Colonic mucosa (tissue), 4 donors: Measurements from ENCODE around the gene ZDHHC13. TPM values are rescaled to one million over a fixed set of nuclear protein-coding genes. Genes with fewer than 3 reads are reported as not detected.
A peak's percentile ranks its signal among the peaks of the same experiment; 100 is the strongest.

Experiments used
- DNase-seq: peaks from one replicate; pipeline ENCODE4 v3.0.0-alpha.2; 2020
- H3K27ac ChIP-seq: fragments of 200-600 bp; one replicate; pipeline ENCODE4 v1.8.0; 2021
- H3K27me3 ChIP-seq: fragments of 200-600 bp; one replicate; pipeline ENCODE4 v1.8.0; 2021
- H3K36me3 ChIP-seq: fragments of 200-600 bp; one replicate; pipeline ENCODE4 v1.8.0; 2021
- H3K4me1 ChIP-seq: fragments of 200-600 bp; one replicate; pipeline ENCODE4 v1.8.0; 2021; ENCODE audit warnings: mild to moderate bottlenecking
- H3K4me3 ChIP-seq: fragments of 200-600 bp; one replicate; pipeline ENCODE4 v1.8.0; 2021
- H3K9ac ChIP-seq, 2 donors: one replicate each; pipeline ENCODE4 v1.7.0; 2013; ENCODE audit warnings: control low read depth in 2 of 2, low read depth in 2 of 2, low read length in 2 of 2
- H3K9me3 ChIP-seq: fragments of 200-600 bp; one replicate; pipeline ENCODE4 v1.8.0; 2021
- CTCF ChIP-seq: fragments of 200-600 bp; IDR thresholded peaks from one replicate; pipeline ENCODE4 v1.8.0; 2022; ENCODE audit warnings: antibody characterized with exemption, mild to moderate bottlenecking
- intact Hi-C: fragments of 100-400 bp; cut with DNase I; formaldehyde crosslinking; loops from one replicate; pipeline ENCODE4 v1.14.1; 2022
- total RNA-seq, 2 donors: library from RNA; stranded (reverse); fragmentation: NEBNext Ultra II Directional in 1 of 2; extraction: Animal tissue kit (Norgen Biotek cat#: 25700) in 1 of 2; gene quantifications; one replicate each; pipeline ENCODE4 v1.2.1, GENCODE V29; 2021
- donor health status: healthy.
- donor health status: DM: no; HTN: no; CAD: no.
- donor health status: DM: no; HTN: no; CAD: no.

Gene ZDHHC13
- total RNA-seq, 2 donors from 2014 or later: 30.8 to 35.0 TPM

- DNase-seq: no peak
Measured at GRCh38 chr11:19083166-19083565, 33.8 kb upstream of the ZDHHC13 start.

GRCh38 chr11:19084661-19085315 lies 32.2 kb upstream of the ZDHHC13 start:
- H3K9me3 ChIP-seq: no peaks in the 10 kb centered on the region
- DNase-seq: no peak
- TF ChIP-seq CTCF: no peak
- no peak overlapping the region for H3K4me3 ChIP-seq
- no peaks in the 10 kb centered on the region for H3K36me3 ChIP-seq
- H3K4me1 ChIP-seq: no peaks in the 10 kb centered on the region
- H3K27ac ChIP-seq: no peak overlapping the region
- no peaks in the 10 kb centered on the region for H3K27me3 ChIP-seq
- intact Hi-C loops: no loop called here
- no peak overlapping the region for H3K9ac ChIP-seq

More at GRCh38 chr11:19083166-19083565, 33.8 kb upstream of the ZDHHC13 start:
- no peak overlapping the region for H3K27ac ChIP-seq
- TF ChIP-seq CTCF: no peak
- H3K36me3 ChIP-seq: no peaks in the 10 kb centered on the region
- no peaks in the 10 kb centered on the region for H3K9me3 ChIP-seq
- H3K4me1 ChIP-seq: no peaks in the 10 kb centered on the region
- intact Hi-C loops: no loop called here
- H3K9ac ChIP-seq: no peak overlapping the region
- no peaks in the 10 kb centered on the region for H3K27me3 ChIP-seq
- H3K4me3 ChIP-seq: no peak overlapping the region

GRCh38 chr11:19087658-19088057 lies 29.3 kb upstream of the ZDHHC13 start:
- Histone ChIP-seq H3K4me1 (no peaks in the 10 kb centered on the region), H3K4me3 (no peak overlapping the region), H3K27me3 (no peaks in the 10 kb centered on the region), H3K9me3 (no peaks in the 10 kb centered on the region), H3K9ac (no peak overlapping the region), H3K36me3 (no peaks in the 10 kb centered on the region), H3K27ac (no peak overlapping the region)
- no peak for TF ChIP-seq CTCF
- intact Hi-C loops: no loop called here
- DNase-seq: peak; percentile 6

GRCh38 chr11:19088791-19089190 lies 28.2 kb upstream of the ZDHHC13 start:
- no peak for TF ChIP-seq CTCF
- Histone ChIP-seq H3K9ac (no peak overlapping the region), H3K4me1 (no peaks in the 10 kb centered on the region), H3K36me3 (no peaks in the 10 kb centered on the region), H3K4me3 (no peak overlapping the region), H3K27me3 (no peaks in the 10 kb centered on the region), H3K27ac (no peak overlapping the region), H3K9me3 (no peaks in the 10 kb centered on the region)
- no peak for DNase-seq
- intact Hi-C loops: no loop called here

- intact Hi-C loops: no loop called here
- H3K27ac ChIP-seq: no peak overlapping the region
- no peak for TF ChIP-seq CTCF
Measured at GRCh38 chr11:19089421-19089820, 27.5 kb upstream of the ZDHHC13 start.

More at GRCh38 chr11:19089421-19089820, 27.5 kb upstream of the ZDHHC13 start:
- Histone ChIP-seq H3K4me3 (no peak overlapping the region), H3K27me3 (no peaks in the 10 kb centered on the region), H3K36me3 (no peaks in the 10 kb centered on the region), H3K9ac (no peak overlapping the region), H3K9me3 (no peaks in the 10 kb centered on the region), H3K4me1 (no peaks in the 10 kb centered on the region)
- no peak for DNase-seq
